ENCODE data around the gene ANKRD34A. TPM values are rescaled to one million over a fixed set of nuclear protein-coding genes. Genes with fewer than 3 reads are reported as not detected.

The ANKRD34A gene
- polyA plus RNA-seq, 1 donor from 2014 or later = 1.7 TPM

- H3K9me3 ChIP-seq (ENCODE audit: low read length) = no peaks in the 10 kb centered on the region
- H3K27me3 ChIP-seq (ENCODE audit: insufficient read depth, low read depth, low read length) = no peaks in the 10 kb centered on the region
- no peaks in the 10 kb centered on the region for H3F3A ChIP-seq (ENCODE audit: insufficient read depth, low read length, poor library complexity, severe bottlenecking)
- no peaks in the 10 kb centered on the region for H3K9me2 ChIP-seq (ENCODE audit: insufficient read depth, low read length)
- no peaks in the 10 kb centered on the region for H4K20me1 ChIP-seq (ENCODE audit: insufficient read depth)
- no peak overlapping the region for H3K4me2 ChIP-seq (ENCODE audit: low read length)
- H3K27ac ChIP-seq (ENCODE audit: low read length) = no peak overlapping the region
- H3K36me3 ChIP-seq (ENCODE audit: insufficient read depth, low read length) = peaks cover 5% of the 10 kb centered on the region
- H3K9ac ChIP-seq (ENCODE audit: low read length) = no peak overlapping the region
- no peak overlapping the region for H3K4me3 ChIP-seq (ENCODE audit: low read length)
- no peaks in the 10 kb centered on the region for H3K79me2 ChIP-seq (replicated peaks; ENCODE audit: insufficient read depth, low read length)
- no peak for TF ChIP-seq EZH2 (IDR thresholded peaks at IDR 0.05; ENCODE audit: borderline replicate concordance, insufficient read depth, low read length, poor library complexity, severe bottlenecking)
- no peak for TF ChIP-seq CTCF (IDR thresholded peaks at IDR 0.05; ENCODE audit: poor library complexity, severe bottlenecking)
- no peak for TF ChIP-seq SMC3 (conservative IDR thresholded peaks at IDR 0.05; ENCODE audit: poor library complexity)
- TF ChIP-seq REST (IDR thresholded peaks at IDR 0.05; ENCODE audit: borderline replicate concordance) = no peak
- TF ChIP-seq POLR2AphosphoS5 (IDR thresholded peaks at IDR 0.05) = no peak
- no peak for TF ChIP-seq TAF1 (IDR thresholded peaks at IDR 0.05; ENCODE audit: low read depth)
- no peak for TF ChIP-seq RAD21 (conservative IDR thresholded peaks at IDR 0.05)
- H2AFZ ChIP-seq (ENCODE audit: low read depth, low read length) = no peak overlapping the region
Measured at GRCh38 chr1:145937436-145937835, 26.9 kb downstream of the ANKRD34A start.

- no peak for TF ChIP-seq EP300 (conservative IDR thresholded peaks at IDR 0.05; ENCODE audit: poor library complexity, severe bottlenecking)
- no peak for TF ChIP-seq TAF1 (IDR thresholded peaks at IDR 0.05; ENCODE audit: low read depth)
- TF ChIP-seq EZH2 (IDR thresholded peaks at IDR 0.05; ENCODE audit: borderline replicate concordance, insufficient read depth, low read length, poor library complexity, severe bottlenecking) = no peak
- TF ChIP-seq REST (IDR thresholded peaks at IDR 0.05; ENCODE audit: borderline replicate concordance) = no peak
- no peak for TF ChIP-seq POLR2AphosphoS5 (IDR thresholded peaks at IDR 0.05)
- no peak for TF ChIP-seq RAD21 (conservative IDR thresholded peaks at IDR 0.05)
- no peak for TF ChIP-seq CTCF (IDR thresholded peaks at IDR 0.05; ENCODE audit: poor library complexity, severe bottlenecking)
- TF ChIP-seq MXI1 (conservative IDR thresholded peaks at IDR 0.05; ENCODE audit: poor library complexity, severe bottlenecking) = no peak
- no peak for TF ChIP-seq SMC3 (conservative IDR thresholded peaks at IDR 0.05; ENCODE audit: poor library complexity)
- Histone ChIP-seq H4K20me1 (ENCODE audit: insufficient read depth) (no peaks in the 10 kb centered on the region), H3K36me3 (ENCODE audit: insufficient read depth, low read length) (peaks cover 5% of the 10 kb centered on the region), H3K27me3 (ENCODE audit: insufficient read depth, low read depth, low read length) (no peaks in the 10 kb centered on the region), H2AFZ (ENCODE audit: low read depth, low read length) (no peak overlapping the region), H3K27ac (ENCODE audit: low read length) (no peak overlapping the region), H3K9me3 (ENCODE audit: low read length) (no peaks in the 10 kb centered on the region), H3F3A (ENCODE audit: insufficient read depth, low read length, poor library complexity, severe bottlenecking) (no peaks in the 10 kb centered on the region), H3K4me2 (ENCODE audit: low read length) (no peak overlapping the region), H3K9me2 (ENCODE audit: insufficient read depth, low read length) (no peaks in the 10 kb centered on the region), H3K79me2 (replicated peaks; ENCODE audit: insufficient read depth, low read length) (no peaks in the 10 kb centered on the region), H3K4me3 (ENCODE audit: low read length) (no peak overlapping the region), H3K9ac (ENCODE audit: low read length) (no peak overlapping the region)
Measured at GRCh38 chr1:145936247-145936646, 28.1 kb downstream of the ANKRD34A start.

Measured in neural cell (in vitro differentiated cells).